HG03457 (cell line): Measurements from ENCODE around the gene ZFR.
"Not testable (repeated sequence)": the region's sequence is repeated elsewhere in the genome, so short reads cannot be mapped to it uniquely, and the experiment has no call there.

ENCODE experiments used
- ATAC-seq: cut with Tn5 transposase; IDR thresholded peaks from one replicate; pipeline ENCODE4 v1.9.1; 2021; ENCODE audit warnings: moderate number of reproducible peaks; ENCODE audit not compliant: unreplicated experiment

ZFR gene

GRCh38 chr5:32413466-32414263 is 30.9 kb downstream of the ZFR start:
- ATAC-seq, result no peak

DNA sequence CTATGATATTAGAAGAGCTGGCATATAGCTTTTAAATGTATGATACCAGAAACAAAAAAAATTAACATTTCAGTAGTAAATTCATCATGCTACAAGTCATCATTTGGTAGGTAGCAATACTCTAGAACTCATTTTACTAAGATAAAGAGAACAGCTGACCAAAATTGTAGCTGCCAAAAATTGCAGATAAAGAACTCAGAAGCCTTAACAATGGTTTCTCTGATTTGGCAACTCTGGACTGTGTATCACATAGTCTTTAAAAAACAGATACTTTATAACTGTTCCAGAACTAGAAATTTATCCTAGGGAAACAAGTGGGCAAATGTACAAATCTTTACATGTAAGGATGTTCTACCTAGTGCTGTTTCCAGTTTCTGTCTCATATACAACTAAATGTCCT is 33.9 kb downstream of the ZFR start:
- ATAC-seq, result no peak

GRCh38 chr5:32406650-32407049 is 37.9 kb downstream of the ZFR start:
- ATAC-seq, result no peak

DNA sequence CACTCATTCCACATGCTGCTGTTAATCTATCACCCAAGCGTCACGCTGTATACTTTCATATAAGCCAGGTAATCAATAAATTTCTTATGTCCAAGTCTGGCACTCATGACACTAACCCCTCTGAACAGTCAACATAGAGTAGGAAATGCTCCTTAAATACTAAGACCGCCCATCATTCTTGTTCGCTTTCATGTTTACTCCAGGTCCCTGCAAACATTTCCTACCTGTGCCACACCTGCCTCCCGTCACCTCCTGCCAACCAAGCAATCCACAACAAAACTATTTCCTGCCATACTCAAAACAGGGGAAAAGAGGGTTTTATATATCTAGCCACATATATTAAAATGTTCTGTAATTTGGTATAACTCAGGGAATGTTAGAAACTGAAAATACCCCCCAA is 39.0 kb downstream of the ZFR start:
- ATAC-seq, result no peak

DNA sequence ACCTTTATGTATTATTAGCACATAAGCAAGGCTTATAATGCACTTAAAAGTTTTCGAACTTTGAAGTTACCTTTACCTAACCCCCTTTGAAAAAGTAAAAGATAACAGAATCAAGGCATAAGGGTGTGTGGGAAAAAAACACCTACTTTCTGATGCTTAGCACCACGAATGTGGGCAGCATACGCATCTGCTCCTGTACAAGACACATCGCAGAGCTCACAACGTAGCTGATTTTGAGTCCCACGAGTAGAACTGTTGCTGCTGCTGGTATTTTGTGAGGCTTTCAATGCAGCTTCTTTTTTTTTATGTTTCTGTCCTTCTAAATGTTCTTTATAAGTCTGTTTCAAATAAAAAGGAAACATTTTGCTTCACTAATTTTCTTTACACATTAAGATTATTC is 40.8 kb downstream of the ZFR start:
- no peak for ATAC-seq

- ATAC-seq, result no peak
These were observed 44.1 kb downstream of the ZFR start for GRCh38 chr5:32400401-32400800.

- not testable (repeated sequence) for ATAC-seq
These were observed 45.8 kb downstream of the ZFR start for GRCh38 chr5:32398754-32399153.

- no peak for ATAC-seq
These were observed 49.6 kb downstream of the ZFR start for GRCh38 chr5:32394981-32395380.

DNA sequence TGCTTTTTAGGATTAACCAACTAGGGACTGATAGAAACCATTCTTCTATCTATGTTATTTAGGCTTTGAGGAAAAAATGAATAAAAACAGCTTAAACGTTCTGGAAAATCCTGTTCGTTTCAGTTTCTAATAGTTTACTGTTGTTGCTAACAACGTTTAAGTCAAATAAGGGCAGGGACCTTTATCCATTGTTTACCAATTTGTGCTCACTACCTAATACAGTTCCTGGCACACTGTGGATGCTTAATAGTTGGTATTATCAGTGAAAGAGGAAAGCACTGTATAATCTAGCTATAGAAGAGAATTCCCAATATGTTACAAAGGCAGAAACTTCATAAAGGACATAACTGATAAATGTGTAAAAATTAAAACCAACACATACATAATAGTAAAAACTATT is 52.5 kb downstream of the ZFR start:
- ATAC-seq, result no peak

DNA sequence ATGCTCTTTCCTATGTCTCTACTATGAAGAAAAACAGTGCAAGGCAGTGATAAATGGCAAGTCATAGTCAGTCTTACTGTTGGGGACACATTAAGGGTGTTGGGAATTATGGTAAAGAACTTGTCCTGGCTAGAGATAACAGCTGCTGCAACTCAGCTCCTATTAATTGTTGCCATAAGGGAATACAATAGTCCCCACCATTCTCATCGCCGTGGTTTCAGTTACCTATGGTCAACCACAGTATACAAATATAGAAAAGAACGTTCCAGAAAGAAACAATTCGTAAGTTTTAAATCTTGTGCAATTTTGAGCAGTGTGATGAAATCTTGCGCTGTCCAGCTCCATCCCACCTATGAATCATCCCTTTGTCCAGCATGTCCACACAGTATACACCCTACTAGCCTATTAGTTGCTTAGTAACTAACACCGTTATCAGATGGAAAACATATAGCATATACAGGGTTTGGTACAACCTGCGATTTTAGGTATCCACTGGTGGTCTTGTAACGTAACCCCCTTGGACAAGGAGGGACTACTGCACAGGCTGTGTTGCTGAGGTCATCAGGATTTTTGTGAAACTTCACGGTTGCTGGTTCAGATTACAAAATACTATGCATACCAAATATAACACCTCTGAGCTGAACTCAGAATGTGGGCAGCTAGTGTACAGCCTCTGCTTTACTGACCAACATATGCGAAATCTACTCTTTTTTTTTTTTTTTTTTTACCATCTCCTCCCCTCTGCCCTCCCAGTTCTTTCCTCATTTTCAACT is 53.5 kb downstream of the ZFR start:
- ATAC-seq, result no peak

DNA sequence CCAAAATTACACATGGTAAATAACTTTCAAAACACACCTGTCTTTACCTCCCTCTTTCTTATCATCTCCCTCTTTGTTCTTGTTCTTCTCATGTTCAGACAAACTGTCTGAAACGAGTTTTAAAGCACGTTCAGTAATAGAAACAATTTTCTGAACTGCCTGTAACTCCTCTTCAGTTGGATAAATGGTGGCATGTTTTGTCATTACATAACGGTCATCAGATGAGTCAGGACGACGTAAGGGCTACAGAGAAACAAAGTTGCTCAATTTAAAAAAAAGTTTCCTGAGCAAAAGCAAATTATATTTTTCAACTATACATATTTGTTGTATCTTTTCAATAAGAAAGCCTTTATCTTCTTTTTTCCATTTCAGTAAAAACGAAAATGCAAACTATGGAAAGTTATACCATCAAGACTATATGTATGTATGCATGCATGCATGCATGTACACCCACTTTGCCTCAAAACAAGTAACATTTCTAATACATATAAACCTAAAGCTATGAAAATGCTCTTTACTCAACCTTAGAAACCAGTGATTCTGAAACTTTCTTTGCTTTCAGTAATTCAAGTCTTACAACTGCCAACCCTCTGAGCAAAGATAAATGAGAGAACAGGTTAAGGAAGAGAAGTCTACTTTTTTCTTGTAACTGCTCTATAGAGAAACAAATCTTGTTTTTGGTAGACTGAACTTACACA is 56.0 kb downstream of the ZFR start:
- no peak for ATAC-seq

GRCh38 chr5:32387841-32388240 is 56.7 kb downstream of the ZFR start:
- no peak for ATAC-seq

DNA sequence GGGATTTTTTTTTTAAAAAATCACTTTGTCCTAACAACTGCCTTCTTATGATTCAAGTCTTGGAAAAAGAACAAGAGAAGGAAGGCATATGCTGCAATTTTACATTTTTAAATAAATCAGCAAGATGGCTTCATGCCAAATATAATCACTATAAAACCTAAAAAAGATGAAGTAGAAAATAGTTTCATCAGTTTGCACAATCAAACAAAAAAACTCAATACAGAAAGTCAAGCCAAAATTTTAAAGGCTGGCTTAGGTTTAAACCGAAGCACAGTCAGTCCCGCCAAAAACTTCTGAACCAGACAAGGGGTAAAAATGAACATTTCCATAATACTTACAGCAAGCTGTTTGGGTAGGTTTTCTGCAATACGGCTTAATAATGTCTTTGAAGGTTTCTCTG is 57.3 kb downstream of the ZFR start:
- no peak for ATAC-seq

DNA sequence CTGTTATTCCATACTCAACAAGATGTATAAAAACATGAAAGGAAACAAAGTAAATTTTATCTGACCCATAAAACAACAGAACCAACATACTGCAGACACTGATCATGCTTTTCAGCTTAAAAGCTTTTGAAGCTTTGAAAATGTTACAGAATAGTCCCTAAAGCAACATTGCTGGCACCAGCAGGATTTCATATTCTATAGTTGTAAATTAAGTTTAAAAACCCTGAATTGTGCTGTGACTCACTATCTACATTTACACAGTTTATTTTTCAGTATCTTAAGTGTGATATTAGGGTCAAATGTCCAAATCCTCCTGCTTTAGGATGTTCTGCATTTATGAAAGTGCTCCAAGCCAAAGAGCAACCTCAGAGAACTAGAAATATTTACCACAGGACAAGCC is 59.9 kb downstream of the ZFR start:
- no peak for ATAC-seq

DNA sequence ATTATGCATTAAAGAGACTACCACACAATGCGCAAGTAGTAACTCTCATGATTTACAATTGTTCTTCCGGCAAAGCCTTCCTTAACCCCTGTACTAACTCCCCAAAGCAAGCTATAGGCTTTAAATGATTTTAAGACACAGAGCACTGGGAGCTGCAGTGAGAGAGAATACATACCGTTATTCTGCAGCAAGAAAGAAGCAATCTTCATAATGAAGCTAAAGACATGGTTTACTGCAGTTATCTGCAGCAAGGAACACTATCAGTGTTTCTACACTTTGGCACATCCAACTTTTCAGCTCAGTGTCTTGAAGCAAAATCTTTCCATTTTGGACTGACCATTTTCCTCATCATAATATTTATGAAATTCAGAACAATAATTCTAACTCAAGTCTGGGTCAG is 61.0 kb downstream of the ZFR start:
- ATAC-seq, result no peak

DNA sequence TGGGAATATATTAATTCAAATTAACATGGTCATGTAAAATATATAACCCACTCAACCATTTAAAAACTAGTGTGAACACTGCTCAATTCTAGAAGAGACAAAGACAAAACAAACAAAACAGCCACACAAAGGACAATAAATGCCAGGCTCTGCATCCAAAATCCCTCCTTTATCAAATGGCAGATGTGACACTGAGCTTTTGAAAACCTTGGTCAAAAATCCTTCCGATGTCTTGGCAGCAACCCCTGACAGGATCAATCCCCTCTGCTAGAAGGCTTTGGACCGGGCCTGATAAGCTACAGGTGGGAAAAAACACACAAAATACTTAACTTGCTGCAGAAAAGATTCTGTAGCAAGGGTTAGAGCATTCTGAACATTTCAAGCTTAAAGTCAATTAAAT is 61.5 kb downstream of the ZFR start:
- ATAC-seq, result no peak

GRCh38 chr5:32379421-32379820 is 65.1 kb downstream of the ZFR start:
- ATAC-seq, result no peak

DNA sequence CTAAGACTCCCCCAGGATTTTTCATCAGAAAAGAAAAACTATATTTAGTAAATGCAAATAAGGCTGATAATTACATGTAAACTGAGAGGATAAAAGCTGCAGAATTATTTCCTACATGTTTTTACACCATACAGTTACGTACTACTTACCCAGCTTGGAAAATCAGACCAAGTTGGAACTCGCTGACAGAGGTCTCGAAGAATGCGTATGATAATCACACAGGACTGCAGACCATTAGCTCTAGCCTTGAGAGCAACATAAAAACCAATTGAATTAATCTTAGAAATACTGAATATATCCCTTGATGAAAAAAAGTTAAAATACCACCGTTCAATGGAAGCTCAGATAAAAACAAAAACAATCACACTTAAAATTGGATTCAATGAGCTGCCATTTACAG is 65.6 kb downstream of the ZFR start:
- no peak for ATAC-seq

DNA sequence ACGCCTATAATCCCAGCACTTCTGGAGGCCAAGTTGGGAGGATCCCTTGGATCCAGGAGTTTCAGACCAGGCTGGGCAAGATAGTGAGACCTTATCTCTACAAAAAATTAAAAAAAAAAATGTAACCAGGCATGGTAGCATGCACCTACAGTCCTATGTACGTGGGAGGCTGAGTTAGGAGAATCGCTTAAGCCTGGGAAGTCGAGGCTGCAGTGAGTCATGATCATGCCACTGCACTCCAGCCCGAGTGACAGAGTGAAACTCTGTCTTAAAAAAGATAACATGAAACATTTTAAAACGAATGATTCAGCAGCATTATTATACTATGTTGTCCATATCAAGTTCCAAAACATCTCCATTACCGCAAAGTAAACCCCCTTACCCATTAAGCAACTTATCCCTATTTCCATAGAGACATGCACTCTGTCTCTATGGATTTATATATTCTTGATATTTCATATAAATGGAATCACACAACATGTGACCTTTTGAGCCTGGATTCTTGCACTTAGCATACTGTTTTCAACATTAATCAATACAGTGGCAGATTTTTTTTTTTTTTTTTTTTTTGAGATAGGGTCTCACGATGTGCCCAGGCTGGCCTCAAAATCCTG is 74.9 kb downstream of the ZFR start:
- ATAC-seq, result no peak

GRCh38 chr5:32369032-32369431 is 75.5 kb downstream of the ZFR start:
- no peak for ATAC-seq

DNA sequence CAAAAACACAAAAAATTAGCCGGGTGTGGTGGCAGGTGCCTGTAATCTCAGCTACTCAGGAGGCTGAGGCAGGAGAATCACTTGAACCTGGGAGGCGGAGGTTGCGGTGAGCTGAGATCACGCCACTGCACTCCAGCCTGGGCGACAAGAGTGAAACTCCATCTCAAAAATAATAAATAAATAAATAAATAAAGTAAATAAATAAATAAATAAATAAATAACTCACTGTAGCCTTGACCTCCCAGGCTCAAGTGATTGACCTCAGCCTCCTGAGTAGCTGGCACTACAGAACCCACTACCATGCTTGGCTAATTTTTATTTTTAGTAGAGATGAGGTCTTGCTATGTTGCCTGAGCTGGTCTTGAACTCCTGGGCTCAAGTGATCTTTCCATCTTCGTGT is 77.3 kb downstream of the ZFR start:
- not testable (repeated sequence) for ATAC-seq
